ENCODE measurements around the gene CCDC127. TPM values are rescaled to one million over a fixed set of nuclear protein-coding genes. Genes with fewer than 3 reads are reported as not detected.

CCDC127 gene
- total RNA-seq, 1 donor from 2014 or later, result 7.0 TPM

- Histone ChIP-seq H3K79me2 (ENCODE audit: low read depth) (no peaks in the 10 kb centered on the region), H2AFZ (replicated peaks) (no peak overlapping the region), H3K27ac (no peak overlapping the region), H3K9me3 (ENCODE audit: low read depth) (no peaks in the 10 kb centered on the region), H3K36me3 (no peaks in the 10 kb centered on the region), H3F3A (ENCODE audit: low read depth) (no peaks in the 10 kb centered on the region), H3K4me3 (no peak overlapping the region), H3K27me3 (no peaks in the 10 kb centered on the region), H3K9ac (no peak overlapping the region), H3K4me2 (no peak overlapping the region), H4K20me1 (ENCODE audit: low read depth) (peaks cover 5% of the 10 kb centered on the region), H3K4me1 (no peaks in the 10 kb centered on the region)
- no peak for DNase-seq (ENCODE audit: low spot score)
- no peaks in the 10 kb centered on the region for H3K36me3 Mint-ChIP-seq
- TF ChIP-seq EZH2 (IDR thresholded peaks at IDR 0.05) (no peak), EZH2phosphoT487 (IDR thresholded peaks at IDR 0.05) (no peak), CTCF (IDR thresholded peaks at IDR 0.05) (no peak)
- H3K4me3 Mint-ChIP-seq, result no peak overlapping the region
- no peak overlapping the region for H3K27ac Mint-ChIP-seq
- H3K27me3 Mint-ChIP-seq (ENCODE audit: insufficient read depth, low read depth), result peaks cover 5% of the 10 kb centered on the region
- no peaks in the 10 kb centered on the region for H3K9me3 Mint-ChIP-seq
- H3K4me1 Mint-ChIP-seq, result peaks cover 16% of the 10 kb centered on the region
These were observed 23.9 kb downstream of the CCDC127 start for GRCh38 chr5:194102-194501.

- Histone ChIP-seq H3F3A (ENCODE audit: low read depth) (no peaks in the 10 kb centered on the region), H3K9ac (no peak overlapping the region), H3K27me3 (no peaks in the 10 kb centered on the region), H3K4me1 (no peaks in the 10 kb centered on the region), H3K9me3 (ENCODE audit: low read depth) (no peaks in the 10 kb centered on the region), H3K4me3 (no peak overlapping the region), H3K36me3 (no peaks in the 10 kb centered on the region), H3K79me2 (ENCODE audit: low read depth) (no peaks in the 10 kb centered on the region), H3K4me2 (no peak overlapping the region), H2AFZ (replicated peaks) (no peak overlapping the region), H4K20me1 (ENCODE audit: low read depth) (peaks cover 10% of the 10 kb centered on the region), H3K27ac (no peak overlapping the region)
- Mint-ChIP-seq H3K9me3 (no peaks in the 10 kb centered on the region), H3K36me3 (no peaks in the 10 kb centered on the region), H3K27me3 (ENCODE audit: insufficient read depth, low read depth) (peaks cover 5% of the 10 kb centered on the region), H3K4me1 (peaks cover 21% of the 10 kb centered on the region), H3K27ac (no peak overlapping the region), H3K4me3 (no peak overlapping the region)
- no peak for DNase-seq (ENCODE audit: low spot score)
- TF ChIP-seq CTCF (IDR thresholded peaks at IDR 0.05) (no peak), EZH2 (IDR thresholded peaks at IDR 0.05) (no peak), EZH2phosphoT487 (IDR thresholded peaks at IDR 0.05) (no peak)
These were observed 24.8 kb downstream of the CCDC127 start for GRCh38 chr5:192970-193831.

- H2AFZ ChIP-seq (replicated peaks), result no peak overlapping the region
- Mint-ChIP-seq H3K4me3 (peak overlapping the region; percentile 7), H3K9me3 (no peaks in the 10 kb centered on the region), H3K27me3 (ENCODE audit: insufficient read depth, low read depth) (peaks cover 5% of the 10 kb centered on the region), H3K4me1 (peaks cover 21% of the 10 kb centered on the region), H3K36me3 (no peaks in the 10 kb centered on the region), H3K27ac (no peak overlapping the region)
- no peaks in the 10 kb centered on the region for H3K9me3 ChIP-seq (ENCODE audit: low read depth)
- H3K9ac ChIP-seq, result no peak overlapping the region
- H3K27ac ChIP-seq, result no peak overlapping the region
- H3K36me3 ChIP-seq, result no peaks in the 10 kb centered on the region
- no peak overlapping the region for H3K4me2 ChIP-seq
- H3K27me3 ChIP-seq, result no peaks in the 10 kb centered on the region
- H3K79me2 ChIP-seq (ENCODE audit: low read depth), result no peaks in the 10 kb centered on the region
- no peaks in the 10 kb centered on the region for H3K4me1 ChIP-seq
- TF ChIP-seq CTCF (IDR thresholded peaks at IDR 0.05) (no peak), EZH2 (IDR thresholded peaks at IDR 0.05) (no peak), EZH2phosphoT487 (IDR thresholded peaks at IDR 0.05) (no peak)
- DNase-seq (ENCODE audit: low spot score), result no peak
- H4K20me1 ChIP-seq (ENCODE audit: low read depth), result peaks cover 16% of the 10 kb centered on the region
- no peak overlapping the region for H3K4me3 ChIP-seq
- no peaks in the 10 kb centered on the region for H3F3A ChIP-seq (ENCODE audit: low read depth)
These were observed 25.3 kb downstream of the CCDC127 start for GRCh38 chr5:192691-192969.
